ENCODE results near the gene CCDC92. TPM values are rescaled to one million over a fixed set of nuclear protein-coding genes. Genes with fewer than 3 reads are reported as not detected.
A peak's percentile ranks its signal among the peaks of the same experiment; 100 is the strongest.
"Not testable (repeated sequence)": the region's sequence is repeated elsewhere in the genome, so short reads cannot be mapped to it uniquely, and the experiment has no call there.

Gene CCDC92
- total RNA-seq, 1 donor from 2014 or later: 4.8 TPM

- DNase-seq (ENCODE audit: low read depth in 2 of 2): not testable (repeated sequence)
Observed at GRCh38 chr12:123911672-123912409, 60.8 kb downstream of the CCDC92 start.

DNA sequence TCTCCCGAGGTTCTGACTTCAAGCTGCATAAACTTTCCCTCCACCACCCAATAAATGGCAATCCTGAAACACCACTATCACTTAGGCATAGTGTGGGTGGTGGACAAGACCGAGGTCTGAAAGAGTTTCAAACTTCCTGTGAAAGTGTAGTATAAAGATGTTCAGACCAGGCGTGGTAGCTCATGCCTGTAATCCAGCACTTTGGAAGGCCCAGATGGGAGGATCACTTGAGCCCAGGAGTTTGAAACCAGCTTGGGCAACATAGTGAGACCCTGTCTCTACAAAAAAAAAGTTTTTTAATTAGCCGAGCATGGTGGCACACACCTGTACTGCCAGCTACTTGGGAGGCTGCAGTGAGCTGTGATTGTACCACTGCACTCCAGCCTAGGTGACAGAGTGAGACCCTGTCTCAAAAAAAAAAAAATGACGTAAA is 61.9 kb downstream of the CCDC92 start:
- no peak for DNase-seq (ENCODE audit: low read depth in 2 of 2)

DNA sequence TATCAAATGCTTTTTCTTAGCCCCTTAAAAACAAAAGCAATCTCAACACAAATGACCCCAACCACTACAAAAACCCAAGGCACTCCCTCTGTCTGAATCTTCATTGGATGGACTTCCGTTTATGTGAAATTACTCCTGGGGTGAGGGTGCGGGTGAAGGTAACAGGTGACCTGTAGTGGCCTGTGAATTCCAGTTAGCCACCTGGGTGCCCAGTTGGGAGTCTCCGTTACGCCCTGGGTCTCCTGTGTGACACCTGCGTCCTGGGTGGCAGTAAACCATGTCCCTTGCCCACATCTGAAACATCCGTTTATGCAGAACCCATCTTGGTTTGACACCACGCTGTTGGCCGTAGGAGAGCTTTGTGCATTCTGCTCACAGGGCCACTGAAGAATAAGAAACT is 62.6 kb downstream of the CCDC92 start:
- DNase-seq (ENCODE audit: low read depth in 2 of 2): no peak

DNA sequence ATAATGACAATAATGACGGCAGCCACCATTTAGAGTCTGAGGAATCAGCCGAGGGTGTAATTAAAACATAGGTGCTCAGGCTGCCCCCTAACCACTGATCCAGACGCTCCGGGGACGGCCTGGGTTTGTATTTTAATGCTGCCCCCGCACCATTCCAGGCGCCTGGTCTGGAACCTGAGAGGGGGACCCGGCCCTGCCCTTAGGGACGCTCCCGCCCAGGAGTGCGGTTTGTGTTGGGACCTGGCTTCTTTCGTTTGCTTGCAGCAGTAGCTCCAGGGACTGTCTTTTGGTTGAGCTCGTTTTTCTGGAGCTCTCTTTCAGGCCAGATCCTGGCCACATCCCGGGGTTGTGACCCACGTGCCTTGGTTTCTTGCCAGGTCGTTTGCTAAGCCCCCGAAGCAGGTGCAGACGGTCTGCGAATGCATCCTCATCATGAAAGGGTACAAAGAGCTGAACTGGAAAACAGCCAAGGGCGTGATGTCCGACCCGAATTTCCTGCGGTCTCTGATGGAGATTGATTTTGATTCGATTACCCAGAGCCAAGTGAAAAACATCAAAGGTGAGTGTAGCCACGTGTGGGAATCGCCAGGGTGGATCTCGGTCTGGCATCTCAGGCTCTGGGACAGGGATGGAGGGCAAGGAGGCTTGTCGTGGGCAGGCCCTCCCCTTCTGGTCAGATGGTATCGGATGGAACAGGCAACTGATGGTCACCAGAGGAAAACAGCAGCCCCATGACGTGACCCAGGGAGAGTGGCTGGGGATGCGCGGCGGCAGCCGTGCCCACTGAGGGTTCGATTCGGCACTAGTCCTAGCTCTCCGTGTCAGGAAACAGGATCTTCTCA is 63.5 kb downstream of the CCDC92 start:
- no peak for DNase-seq (ENCODE audit: low read depth in 2 of 2)

- no peak for DNase-seq (ENCODE audit: low read depth in 2 of 2)
Observed at GRCh38 chr12:123907726-123908476, 64.7 kb downstream of the CCDC92 start.

- DNase-seq (ENCODE audit: low read depth in 2 of 2): no peak
Observed at GRCh38 chr12:123906711-123907420, 65.8 kb downstream of the CCDC92 start.

- peak; percentile 80 for DNase-seq (ENCODE audit: low read depth in 2 of 2)
Observed at GRCh38 chr12:123905319-123905925, 67.2 kb downstream of the CCDC92 start.

DNA sequence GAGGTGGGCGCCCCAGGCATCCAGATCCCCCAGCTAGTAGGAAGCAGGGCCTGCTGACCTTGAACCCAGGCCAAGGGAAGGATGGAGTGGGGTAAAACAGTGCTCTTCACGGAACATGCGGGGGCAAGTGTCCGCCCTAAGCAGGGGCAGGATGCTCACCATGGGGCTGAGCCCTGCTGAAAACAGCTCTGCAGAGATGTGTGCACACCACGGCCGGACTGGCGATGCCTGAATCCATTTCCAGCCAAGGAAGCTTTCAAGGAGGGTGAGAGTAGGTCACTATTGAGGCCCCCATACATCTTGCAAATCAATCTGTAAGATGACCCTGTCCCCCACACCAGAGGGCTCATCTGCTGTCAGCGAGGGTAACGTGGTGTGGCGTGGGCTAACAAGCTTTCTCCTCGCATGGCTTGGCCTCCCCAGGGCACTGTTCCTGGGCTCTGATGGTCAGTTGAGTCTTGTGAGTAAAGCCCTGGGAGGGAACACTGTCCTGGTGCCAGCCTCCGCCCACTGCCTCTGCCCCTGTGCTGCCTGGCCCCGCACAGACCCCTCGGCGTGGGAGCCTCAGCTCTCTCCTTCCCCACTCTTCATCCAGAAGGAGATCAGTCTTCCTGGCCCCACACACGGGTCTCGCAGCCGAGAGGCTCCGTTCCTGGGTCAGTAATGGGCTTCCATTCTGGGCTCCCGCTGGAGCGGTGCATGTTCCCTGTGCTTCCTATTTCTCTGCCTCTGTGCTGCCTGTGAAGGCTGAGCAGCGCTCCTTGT is 69.1 kb downstream of the CCDC92 start:
- no peak for DNase-seq (ENCODE audit: low read depth in 2 of 2)

GRCh38 chr12:123902821-123903220 is 69.8 kb downstream of the CCDC92 start:
- no peak for DNase-seq (ENCODE audit: low read depth in 2 of 2)

GRCh38 chr12:123900871-123901376 is 71.7 kb downstream of the CCDC92 start:
- no peak for DNase-seq (ENCODE audit: low read depth in 2 of 2)

DNA sequence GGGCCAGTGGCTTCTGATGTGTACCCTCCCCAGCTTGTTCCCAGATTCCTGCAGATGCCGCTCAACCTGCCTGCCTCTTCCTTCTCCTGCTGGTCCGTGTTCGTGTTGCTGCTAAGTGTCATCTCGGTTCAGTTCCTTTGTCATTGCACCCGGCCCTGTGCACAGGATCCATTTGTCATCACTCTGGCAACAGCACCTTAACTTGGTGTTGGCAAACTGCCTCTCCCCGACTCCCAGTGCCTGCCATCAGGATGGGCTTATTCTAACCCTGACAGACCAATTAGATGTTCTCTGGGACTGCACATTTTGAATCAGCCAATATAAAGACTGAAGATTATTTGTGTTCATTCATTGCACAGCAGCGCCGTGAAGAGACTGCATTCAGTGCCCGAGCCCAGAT is 73.3 kb downstream of the CCDC92 start:
- no peak for DNase-seq (ENCODE audit: low read depth in 2 of 2)

DNA sequence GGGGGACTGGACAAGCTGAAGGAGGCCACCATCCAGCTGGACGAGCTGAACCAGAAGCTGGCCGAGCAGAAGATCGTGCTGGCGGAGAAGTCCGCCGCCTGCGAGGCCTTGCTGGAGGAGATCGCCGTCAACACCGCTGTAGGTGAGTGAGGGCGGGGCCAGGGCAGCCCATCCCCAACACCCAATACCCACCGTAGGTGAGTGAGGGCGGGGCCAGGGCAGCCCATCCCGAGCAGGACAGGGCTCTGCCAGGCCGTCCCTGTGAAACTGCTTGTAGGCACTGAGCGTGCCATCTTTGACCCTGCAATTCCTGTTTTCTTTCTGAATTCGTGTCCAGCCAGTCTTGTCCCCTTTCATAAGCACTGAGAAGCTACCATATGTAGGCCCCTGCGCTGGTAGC is 74.0 kb downstream of the CCDC92 start:
- no peak for DNase-seq (ENCODE audit: low read depth in 2 of 2)

DNA sequence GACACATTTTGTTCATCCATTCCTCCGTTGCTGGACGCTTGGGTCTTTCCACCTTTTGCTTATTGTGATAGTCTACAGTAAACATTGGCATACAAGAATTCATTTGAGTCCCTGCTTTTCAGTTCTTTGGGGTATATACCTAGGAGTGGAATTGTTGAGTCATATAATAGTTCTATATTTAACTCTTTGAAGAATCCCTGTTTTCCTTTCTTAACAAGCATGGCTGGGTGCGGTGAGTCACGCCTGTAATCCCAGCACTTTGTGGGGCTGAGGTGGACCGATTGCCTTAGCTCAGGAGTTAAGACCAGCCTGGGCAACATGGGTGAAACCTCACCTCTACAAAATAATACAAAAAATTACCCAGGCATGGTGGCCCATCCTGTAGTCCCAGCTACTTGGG is 75.4 kb downstream of the CCDC92 start:
- DNase-seq (ENCODE audit: low read depth in 2 of 2): no peak

DNA sequence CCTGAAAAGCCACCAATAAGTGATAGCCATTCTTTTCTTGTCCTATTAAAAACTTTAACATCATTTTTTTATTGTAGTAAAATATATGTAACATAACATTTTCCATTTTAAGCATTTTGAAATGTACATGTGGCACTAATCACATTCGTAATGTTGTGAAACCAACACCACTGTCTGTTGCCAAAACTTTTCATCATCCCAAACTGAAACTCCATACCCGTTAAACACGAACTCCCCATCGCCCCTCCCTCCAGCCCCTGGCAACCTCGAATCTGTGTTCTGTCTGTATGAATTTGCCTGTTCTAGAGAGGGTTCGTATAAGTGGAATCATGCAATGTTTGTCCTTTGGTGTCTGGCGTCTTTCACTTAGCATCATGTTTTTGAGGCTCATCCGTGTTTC is 75.9 kb downstream of the CCDC92 start:
- DNase-seq (ENCODE audit: low read depth in 2 of 2): no peak

GRCh38 chr12:123895451-123895850 is 77.2 kb downstream of the CCDC92 start:
- no peak for DNase-seq (ENCODE audit: low read depth in 2 of 2)

- no peak for DNase-seq (ENCODE audit: low read depth in 2 of 2)
Observed at GRCh38 chr12:123894823-123895345, 77.7 kb downstream of the CCDC92 start.

DNA sequence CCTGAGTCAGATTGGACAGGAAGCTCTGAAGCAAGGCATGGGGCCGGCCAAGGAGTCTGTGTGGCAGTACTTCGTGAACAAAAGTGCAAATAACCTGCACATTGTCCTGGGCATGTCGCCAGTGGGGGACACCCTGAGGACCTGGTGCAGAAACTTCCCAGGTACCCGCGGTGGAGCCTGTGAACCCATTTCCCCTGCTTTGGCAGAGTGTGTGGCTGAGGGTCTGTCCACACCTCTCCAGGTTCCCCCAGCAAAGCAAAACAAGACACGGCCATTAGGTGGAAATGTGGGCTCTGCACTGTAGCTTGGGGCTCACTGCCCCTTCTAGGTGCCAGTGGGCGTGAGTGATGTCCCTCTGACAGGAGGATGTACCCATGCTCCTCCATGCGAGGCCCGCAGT is 79.4 kb downstream of the CCDC92 start:
- DNase-seq (ENCODE audit: low read depth in 2 of 2): no peak

DNA sequence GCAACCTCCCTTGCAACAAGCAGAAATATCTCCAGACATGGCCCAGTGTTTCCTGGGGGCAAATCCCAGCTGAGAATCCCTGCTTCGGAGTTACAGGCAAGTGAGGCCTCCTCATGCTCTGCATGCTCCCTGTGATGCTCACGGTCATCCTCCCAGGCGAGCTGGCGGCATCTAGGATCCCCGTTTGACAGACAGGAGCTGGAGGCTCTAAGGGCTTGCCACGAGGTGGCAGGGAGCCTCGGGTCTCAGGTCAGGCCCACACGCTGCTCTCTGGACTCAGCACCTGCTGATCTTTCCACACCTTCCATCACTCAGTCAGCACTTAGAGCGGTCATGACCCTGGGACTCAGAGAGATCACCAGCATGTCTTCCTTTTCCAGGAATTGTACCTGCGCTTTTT is 79.8 kb downstream of the CCDC92 start:
- no peak for DNase-seq (ENCODE audit: low read depth in 2 of 2)

DNA sequence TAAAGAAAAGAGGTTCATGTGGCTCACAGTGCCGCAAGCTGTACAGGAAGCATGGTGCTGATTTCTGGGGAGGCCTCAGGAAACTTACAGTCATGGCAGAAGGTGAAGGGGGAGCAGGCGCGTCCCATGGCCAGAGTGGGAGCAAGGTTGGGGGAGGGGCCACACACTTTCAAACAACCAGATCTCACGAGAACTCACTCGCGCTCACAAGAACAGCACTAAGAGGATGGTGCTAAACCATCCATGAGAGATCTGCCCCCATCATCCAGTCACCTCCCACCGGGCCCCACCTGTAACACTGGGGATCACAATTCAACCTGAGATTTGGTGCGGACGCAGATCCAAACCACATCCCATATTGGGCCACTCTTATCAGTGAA is 80.5 kb downstream of the CCDC92 start:
- no peak for DNase-seq (ENCODE audit: low read depth in 2 of 2)
